ENCODE data around the gene BATF. TPM values are rescaled to one million over a fixed set of nuclear protein-coding genes. Genes with fewer than 3 reads are reported as not detected.

The BATF gene
- total RNA-seq, 1 donor from 2014 or later, result 0.93 TPM

DNA sequence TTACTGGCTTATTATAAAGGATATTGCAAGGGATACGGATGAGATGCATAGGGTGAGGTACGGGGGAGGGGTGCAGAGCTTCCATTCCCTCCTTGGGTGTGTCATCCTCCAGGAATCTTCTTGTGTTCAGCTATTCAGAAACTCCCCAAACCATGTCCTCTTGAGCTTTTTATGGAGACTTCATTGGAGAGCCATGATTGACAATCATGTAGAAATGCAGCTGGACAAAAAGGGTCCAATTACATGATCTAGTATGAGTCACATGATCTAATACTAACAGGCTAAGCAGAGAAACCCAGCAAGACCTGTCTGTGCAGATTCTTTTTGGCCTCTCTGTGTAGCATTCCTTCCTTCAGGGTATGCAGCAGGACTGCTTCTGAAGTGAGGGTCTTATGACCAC is 32.2 kb downstream of the BATF start:
- Histone ChIP-seq H3K27ac (replicated peaks) (no peak overlapping the region), H3K4me1 (no peaks in the 10 kb centered on the region), H3K36me3 (no peaks in the 10 kb centered on the region), H3K4me3 (no peak overlapping the region), H3K27me3 (ENCODE audit: low read depth) (peaks cover 23% of the 10 kb centered on the region), H3K9me3 (replicated peaks) (peaks cover 14% of the 10 kb centered on the region)
- intact Hi-C loops (cut with micrococcal nuclease), result no loop called here
- TF ChIP-seq, protein P1, sequence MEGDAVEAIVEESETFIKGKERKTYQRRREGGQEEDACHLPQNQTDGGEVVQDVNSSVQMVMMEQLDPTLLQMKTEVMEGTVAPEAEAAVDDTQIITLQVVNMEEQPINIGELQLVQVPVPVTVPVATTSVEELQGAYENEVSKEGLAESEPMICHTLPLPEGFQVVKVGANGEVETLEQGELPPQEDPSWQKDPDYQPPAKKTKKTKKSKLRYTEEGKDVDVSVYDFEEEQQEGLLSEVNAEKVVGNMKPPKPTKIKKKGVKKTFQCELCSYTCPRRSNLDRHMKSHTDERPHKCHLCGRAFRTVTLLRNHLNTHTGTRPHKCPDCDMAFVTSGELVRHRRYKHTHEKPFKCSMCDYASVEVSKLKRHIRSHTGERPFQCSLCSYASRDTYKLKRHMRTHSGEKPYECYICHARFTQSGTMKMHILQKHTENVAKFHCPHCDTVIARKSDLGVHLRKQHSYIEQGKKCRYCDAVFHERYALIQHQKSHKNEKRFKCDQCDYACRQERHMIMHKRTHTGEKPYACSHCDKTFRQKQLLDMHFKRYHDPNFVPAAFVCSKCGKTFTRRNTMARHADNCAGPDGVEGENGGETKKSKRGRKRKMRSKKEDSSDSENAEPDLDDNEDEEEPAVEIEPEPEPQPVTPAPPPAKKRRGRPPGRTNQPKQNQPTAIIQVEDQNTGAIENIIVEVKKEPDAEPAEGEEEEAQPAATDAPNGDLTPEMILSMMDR (IDR thresholded peaks at IDR 0.05; ENCODE audit: borderline replicate concordance), result no peak
- DNase-seq, result no peak

DNA sequence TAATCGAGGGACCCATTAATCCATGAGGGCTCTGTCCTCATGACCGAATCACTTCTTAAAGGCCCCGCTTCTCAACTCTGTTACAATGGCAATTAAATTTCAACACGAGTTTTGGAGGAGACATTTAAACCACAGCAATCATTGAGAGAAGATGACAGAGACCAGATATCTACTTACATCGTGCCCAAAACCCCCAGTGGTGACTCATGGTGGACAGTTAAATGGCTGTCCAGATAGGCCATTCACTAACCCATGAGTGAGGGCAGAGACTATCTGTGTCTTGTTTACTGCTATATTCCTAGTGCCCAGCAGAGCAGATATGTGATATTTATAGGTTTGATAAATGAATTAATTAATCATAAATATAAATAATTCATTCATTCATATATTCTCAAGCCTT is 36.2 kb downstream of the BATF start:
- TF ChIP-seq, protein P1 (IDR thresholded peaks at IDR 0.05; ENCODE audit: borderline replicate concordance), result no peak
- no peaks in the 10 kb centered on the region for H3K36me3 ChIP-seq
- intact Hi-C loops (cut with micrococcal nuclease), result no loop called here
- H3K4me1 ChIP-seq, result peaks cover 7% of the 10 kb centered on the region
- H3K9me3 ChIP-seq (replicated peaks), result peaks cover 14% of the 10 kb centered on the region
- H3K4me3 ChIP-seq, result no peak overlapping the region
- no peak overlapping the region for H3K27ac ChIP-seq (replicated peaks)
- peaks cover 9% of the 10 kb centered on the region for H3K27me3 ChIP-seq (ENCODE audit: low read depth)
- DNase-seq, result no peak

DNA sequence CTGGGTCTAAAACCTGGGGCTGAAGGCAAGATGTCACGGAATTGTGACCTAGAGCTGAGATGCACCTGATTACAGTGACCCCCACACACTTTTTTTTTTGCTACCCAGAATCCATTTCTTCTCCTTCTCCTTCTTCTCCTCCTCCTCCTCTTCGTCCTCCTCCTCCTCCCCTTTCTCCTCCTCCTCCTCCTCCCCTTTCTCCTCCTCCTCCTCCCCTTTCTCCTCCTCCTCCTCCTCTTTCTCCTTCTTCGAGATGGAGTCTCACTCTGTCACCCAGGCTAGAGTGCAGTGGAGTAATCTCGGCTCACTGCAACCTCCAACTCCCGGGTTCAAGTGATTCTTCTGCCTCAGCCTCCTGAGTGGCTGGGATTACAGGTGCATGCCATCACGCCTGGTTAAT is 36.8 kb downstream of the BATF start:
- Histone ChIP-seq H3K9me3 (replicated peaks) (peaks cover 14% of the 10 kb centered on the region), H3K4me1 (peaks cover 7% of the 10 kb centered on the region), H3K4me3 (no peak overlapping the region), H3K36me3 (no peaks in the 10 kb centered on the region), H3K27ac (replicated peaks) (no peak overlapping the region), H3K27me3 (ENCODE audit: low read depth) (peaks cover 9% of the 10 kb centered on the region)
- TF ChIP-seq, protein P1 (IDR thresholded peaks at IDR 0.05; ENCODE audit: borderline replicate concordance), result no peak
- DNase-seq, result no peak
- intact Hi-C loops (cut with micrococcal nuclease), result no loop called here

DNA sequence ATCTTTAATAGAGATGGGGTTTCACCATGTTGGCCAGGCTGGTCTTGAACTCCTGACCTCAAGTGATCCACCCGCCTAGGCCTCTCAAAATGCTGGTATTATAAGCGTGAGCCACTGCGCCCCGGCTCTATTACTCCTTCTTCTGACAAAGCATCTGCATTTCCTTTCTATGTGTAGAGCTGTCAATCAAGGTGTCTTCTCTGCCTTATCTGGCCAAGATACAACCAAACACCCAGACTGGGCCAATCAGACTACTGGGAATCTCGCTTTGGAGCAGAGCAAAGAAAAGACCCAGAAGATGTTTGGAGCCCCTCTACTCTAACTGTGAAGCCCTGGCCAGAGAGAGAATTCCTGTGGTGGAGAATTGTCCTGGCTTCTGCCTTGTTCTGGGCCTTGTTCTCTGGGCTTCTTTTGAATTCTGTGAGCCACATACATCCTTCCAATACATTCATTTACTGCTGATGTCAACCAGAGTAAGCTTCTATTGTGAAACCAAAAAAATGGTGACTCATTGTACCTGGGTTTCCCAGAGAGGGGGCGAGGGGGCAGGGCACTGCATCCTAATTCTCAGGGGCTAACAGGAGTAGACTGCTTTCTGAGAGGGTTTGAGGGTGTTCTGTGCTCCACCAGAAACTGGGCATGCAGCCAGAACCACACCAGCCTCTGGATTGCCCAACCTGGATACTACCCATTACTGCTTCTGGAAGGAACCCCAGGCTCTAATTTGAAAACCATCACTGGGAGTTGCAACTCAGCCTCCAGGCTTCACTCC is 37.4 kb downstream of the BATF start:
- intact Hi-C loops (cut with micrococcal nuclease), result no loop called here
- DNase-seq, result no peak
- peaks cover 9% of the 10 kb centered on the region for H3K27me3 ChIP-seq (ENCODE audit: low read depth)
- peaks cover 14% of the 10 kb centered on the region for H3K9me3 ChIP-seq (replicated peaks)
- H3K27ac ChIP-seq (replicated peaks), result no peak overlapping the region
- no peak overlapping the region for H3K4me3 ChIP-seq
- H3K36me3 ChIP-seq, result no peaks in the 10 kb centered on the region
- peaks cover 7% of the 10 kb centered on the region for H3K4me1 ChIP-seq
- TF ChIP-seq, protein P1 (IDR thresholded peaks at IDR 0.05; ENCODE audit: borderline replicate concordance), result no peak

DNA sequence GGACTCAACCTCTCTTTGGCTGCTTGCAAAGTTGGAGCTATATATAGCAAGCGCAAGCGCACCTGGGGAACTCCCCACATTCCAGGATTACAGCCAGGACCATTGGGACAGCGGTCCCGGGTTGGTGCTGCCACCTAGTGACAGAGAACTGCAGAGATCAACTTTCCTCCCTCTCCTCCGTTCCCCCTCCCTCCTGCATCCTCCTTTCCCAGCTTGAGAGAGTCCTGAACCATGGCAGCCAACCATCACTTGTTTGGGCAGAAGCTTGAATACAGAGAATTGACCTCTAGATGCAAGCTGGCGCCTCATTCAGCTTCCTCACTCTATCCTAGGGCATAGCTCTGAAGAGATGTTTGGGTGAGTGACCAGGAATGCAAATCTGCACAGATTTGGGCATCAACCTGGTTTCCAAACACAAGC is 38.8 kb downstream of the BATF start:
- Histone ChIP-seq H3K27me3 (ENCODE audit: low read depth) (peaks cover 14% of the 10 kb centered on the region), H3K9me3 (replicated peaks) (peaks cover 14% of the 10 kb centered on the region), H3K4me1 (peaks cover 7% of the 10 kb centered on the region), H3K27ac (replicated peaks) (no peak overlapping the region), H3K4me3 (no peak overlapping the region), H3K36me3 (no peaks in the 10 kb centered on the region)
- peak; percentile 58 for DNase-seq
- intact Hi-C loops (cut with micrococcal nuclease), result no loop called here
- TF ChIP-seq, protein P1 (IDR thresholded peaks at IDR 0.05; ENCODE audit: borderline replicate concordance), result peak; percentile 81
